ENCODE measurements around the gene GABRG3.
A peak's percentile ranks its signal among the peaks of the same experiment; 100 is the strongest.

DNA sequence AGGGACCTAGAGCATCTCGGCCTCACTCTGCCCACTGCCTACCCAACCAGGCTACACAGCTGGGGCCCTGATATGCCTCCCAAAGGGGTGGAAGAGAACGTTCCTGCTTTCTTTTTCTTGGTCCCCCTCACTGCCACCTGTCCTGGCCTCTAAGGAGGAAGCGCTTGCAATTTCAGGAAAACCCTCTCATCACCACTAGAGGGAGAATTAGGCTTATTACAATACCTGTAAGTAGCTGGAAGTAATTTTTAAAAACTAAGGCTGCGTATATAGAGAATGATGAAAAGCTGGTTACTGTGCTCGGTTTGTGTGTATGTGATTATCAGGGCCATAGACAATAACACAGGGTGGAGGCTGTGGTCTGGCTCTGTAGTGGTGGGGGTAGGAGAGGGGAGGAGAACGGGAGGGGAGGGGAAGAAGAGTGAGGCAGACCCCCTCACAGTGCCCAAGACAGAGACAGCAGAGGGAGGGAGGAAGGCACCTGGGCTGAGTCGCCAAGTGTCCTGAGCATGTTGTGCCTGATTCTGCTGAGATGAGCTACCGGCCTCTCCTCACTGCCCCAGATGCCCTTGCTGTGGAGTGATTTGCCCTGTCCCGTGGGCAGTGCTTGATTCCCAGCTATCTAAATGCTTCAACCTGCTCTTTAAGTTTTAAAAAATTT lies 3.3 kb downstream of the GABRG3 start:
- TF ChIP-seq, protein P1, sequence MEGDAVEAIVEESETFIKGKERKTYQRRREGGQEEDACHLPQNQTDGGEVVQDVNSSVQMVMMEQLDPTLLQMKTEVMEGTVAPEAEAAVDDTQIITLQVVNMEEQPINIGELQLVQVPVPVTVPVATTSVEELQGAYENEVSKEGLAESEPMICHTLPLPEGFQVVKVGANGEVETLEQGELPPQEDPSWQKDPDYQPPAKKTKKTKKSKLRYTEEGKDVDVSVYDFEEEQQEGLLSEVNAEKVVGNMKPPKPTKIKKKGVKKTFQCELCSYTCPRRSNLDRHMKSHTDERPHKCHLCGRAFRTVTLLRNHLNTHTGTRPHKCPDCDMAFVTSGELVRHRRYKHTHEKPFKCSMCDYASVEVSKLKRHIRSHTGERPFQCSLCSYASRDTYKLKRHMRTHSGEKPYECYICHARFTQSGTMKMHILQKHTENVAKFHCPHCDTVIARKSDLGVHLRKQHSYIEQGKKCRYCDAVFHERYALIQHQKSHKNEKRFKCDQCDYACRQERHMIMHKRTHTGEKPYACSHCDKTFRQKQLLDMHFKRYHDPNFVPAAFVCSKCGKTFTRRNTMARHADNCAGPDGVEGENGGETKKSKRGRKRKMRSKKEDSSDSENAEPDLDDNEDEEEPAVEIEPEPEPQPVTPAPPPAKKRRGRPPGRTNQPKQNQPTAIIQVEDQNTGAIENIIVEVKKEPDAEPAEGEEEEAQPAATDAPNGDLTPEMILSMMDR (IDR thresholded peaks at IDR 0.05) = peak in 4 of 6 experiments; percentile 14 to 32 (median 30)
- no peak for TF ChIP-seq POLR2A (IDR thresholded peaks at IDR 0.05)
